Testis (tissue), 3 donors: ENCODE data around the gene LRP2. TPM values are rescaled to one million over a fixed set of nuclear protein-coding genes. Genes with fewer than 3 reads are reported as not detected.

Source experiments
- DNase-seq: peaks from one replicate; pipeline ENCODE4 v3.0.0-alpha.2; 2019
- H3K27ac ChIP-seq, 2 donors: fragments of 200-600 bp; sonication (generic); one replicate each; pipeline ENCODE4 v1.5.1; 2019
- H3K27me3 ChIP-seq: fragments of 200-600 bp; sonication (generic); one replicate; pipeline ENCODE4 v1.5.1; 2019
- H3K36me3 ChIP-seq: fragments of 200-600 bp; sonication (generic); one replicate; pipeline ENCODE4 v1.5.1; 2017; ENCODE audit warnings: low read depth; ENCODE audit errors: missing control alignments
- H3K4me1 ChIP-seq: fragments of 200-600 bp; sonication (generic); one replicate; pipeline ENCODE4 v1.5.1; 2019
- H3K4me3 ChIP-seq, 2 donors: fragments of 200-600 bp; sonication (generic); one replicate each; pipeline ENCODE4 v1.5.1; 2017 to 2019
- H3K9me3 ChIP-seq: fragments of 200-600 bp; sonication (generic); one replicate; pipeline ENCODE4 v1.5.1; 2017
- POLR2A ChIP-seq: fragments of 450-650 bp; IDR thresholded peaks from one replicate; pipeline ENCODE4 v1.6.1; 2017; ENCODE audit warnings: antibody characterized with exemption, mild to moderate bottlenecking, moderate library complexity
- WGBS, 2 donors: methylation state at CpG; one replicate each; pipeline ENCODE4 v1.1.5; 2018; 5-methylcytosine and 5-hydroxymethylcytosine counted together
- intact Hi-C: fragments of 100-400 bp; cut with DNase I; formaldehyde crosslinking; loops from one replicate; pipeline ENCODE4 v1.15.1; 2023; ENCODE audit warnings: low total_unique reads
- polyA plus RNA-seq: library from polyadenylated mRNA; stranded (reverse); fragments of 350-450 nt; fragmentation: Illumina TruSeq; extraction: RNeasy Lipid Tissue Mini Kit (QIAGEN cat#74804); gene quantifications from one replicate; pipeline ENCODE4 v1.2.3, GENCODE V29; 2014; ENCODE audit warnings: low read depth, low replicate concordance; ENCODE audit not compliant: insufficient read depth
- total RNA-seq, 2 donors: library from RNA; depleted of rRNA; stranded (reverse); fragments of >200 nt; gene quantifications; one replicate each; pipeline ENCODE4 v1.2.3, GENCODE V29; 2016
- TF ChIP-seq, protein P1 (sequence below), 3 experiments: fragments of 450-650 bp in 2 of 3; fragments of 200-600 bp in 1 of 3; sonication (generic) in 1 of 3; IDR thresholded peaks; one replicate each; pipeline ENCODE4 v1.5.1; 2016 to 2019; ENCODE audit warnings: antibody characterized with exemption in 3 of 3, mild to moderate bottlenecking in 2 of 3, moderate library complexity in 1 of 3

LRP2 gene
- total and polyA plus RNA-seq, 3 donors from 2014 or later, result 3.0 to 9.3 (median 4.1) TPM

DNA sequence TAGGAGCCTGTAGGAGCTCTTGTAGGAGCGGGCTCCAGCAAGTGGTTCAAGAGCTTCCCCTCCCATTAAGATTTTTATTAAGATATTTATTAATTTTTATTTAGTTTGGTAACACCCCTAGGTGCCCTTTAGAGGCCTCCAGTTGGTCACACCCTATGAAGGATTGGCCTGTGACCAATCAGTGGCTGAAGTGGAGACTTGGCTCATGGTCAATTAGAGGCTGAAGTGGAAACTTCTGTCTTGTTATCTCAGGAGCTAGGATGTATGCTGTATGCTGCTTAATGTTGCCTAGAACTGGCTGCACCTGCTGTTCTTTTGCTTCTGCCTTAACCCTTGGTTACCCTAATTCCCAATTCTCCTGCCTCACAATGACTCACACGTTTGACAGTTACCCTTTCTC, 244.3 kb downstream of the LRP2 start:
- no peak overlapping the region for H3K4me3 ChIP-seq
- WGBS, 2 donors, result 56 to 80% methylated on average over 2 of the region's 2 CpGs
- TF ChIP-seq, protein P1, sequence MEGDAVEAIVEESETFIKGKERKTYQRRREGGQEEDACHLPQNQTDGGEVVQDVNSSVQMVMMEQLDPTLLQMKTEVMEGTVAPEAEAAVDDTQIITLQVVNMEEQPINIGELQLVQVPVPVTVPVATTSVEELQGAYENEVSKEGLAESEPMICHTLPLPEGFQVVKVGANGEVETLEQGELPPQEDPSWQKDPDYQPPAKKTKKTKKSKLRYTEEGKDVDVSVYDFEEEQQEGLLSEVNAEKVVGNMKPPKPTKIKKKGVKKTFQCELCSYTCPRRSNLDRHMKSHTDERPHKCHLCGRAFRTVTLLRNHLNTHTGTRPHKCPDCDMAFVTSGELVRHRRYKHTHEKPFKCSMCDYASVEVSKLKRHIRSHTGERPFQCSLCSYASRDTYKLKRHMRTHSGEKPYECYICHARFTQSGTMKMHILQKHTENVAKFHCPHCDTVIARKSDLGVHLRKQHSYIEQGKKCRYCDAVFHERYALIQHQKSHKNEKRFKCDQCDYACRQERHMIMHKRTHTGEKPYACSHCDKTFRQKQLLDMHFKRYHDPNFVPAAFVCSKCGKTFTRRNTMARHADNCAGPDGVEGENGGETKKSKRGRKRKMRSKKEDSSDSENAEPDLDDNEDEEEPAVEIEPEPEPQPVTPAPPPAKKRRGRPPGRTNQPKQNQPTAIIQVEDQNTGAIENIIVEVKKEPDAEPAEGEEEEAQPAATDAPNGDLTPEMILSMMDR (IDR thresholded peaks at IDR 0.05), result no peak
- TF ChIP-seq POLR2A, result no peak
- no peaks in the 10 kb centered on the region for H3K9me3 ChIP-seq
- H3K27ac ChIP-seq, result peak overlapping the region; percentile 24 to 51
- peak; percentile 34 for DNase-seq
- H3K36me3 ChIP-seq, result no peaks in the 10 kb centered on the region
- no peaks in the 10 kb centered on the region for H3K27me3 ChIP-seq
- intact Hi-C loops, result no loop called here
- H3K4me1 ChIP-seq, result peaks cover 31% of the 10 kb centered on the region

DNA sequence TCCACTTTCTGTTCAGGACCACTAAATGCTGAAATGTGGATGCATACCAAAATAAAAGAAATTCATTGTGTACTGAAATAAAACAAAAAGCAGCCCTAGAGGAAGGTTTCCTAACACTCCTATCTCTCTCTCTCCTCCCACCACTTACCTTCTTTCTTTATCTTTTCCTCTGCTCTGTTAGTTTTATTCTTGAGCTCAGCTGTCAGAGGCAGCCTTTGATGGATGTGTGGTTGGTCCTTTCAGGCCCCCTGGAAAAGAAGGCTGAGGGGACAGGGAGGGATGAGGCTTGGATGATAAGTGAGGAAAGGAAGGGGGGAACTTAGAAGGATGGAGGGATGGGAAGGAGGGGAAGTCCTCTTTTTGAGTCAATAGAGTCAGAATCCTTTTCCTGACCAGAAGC, 245.3 kb downstream of the LRP2 start:
- intact Hi-C loops, result no loop called here
- DNase-seq, result no peak
- no peak for TF ChIP-seq POLR2A
- TF ChIP-seq, protein P1 (IDR thresholded peaks at IDR 0.05), result no peak
- no peak overlapping the region for H3K4me3 ChIP-seq
- peaks cover 31% of the 10 kb centered on the region for H3K4me1 ChIP-seq
- H3K36me3 ChIP-seq, result no peaks in the 10 kb centered on the region
- no peaks in the 10 kb centered on the region for H3K9me3 ChIP-seq
- H3K27me3 ChIP-seq, result no peaks in the 10 kb centered on the region
- H3K27ac ChIP-seq, result no peak overlapping the region

DNA sequence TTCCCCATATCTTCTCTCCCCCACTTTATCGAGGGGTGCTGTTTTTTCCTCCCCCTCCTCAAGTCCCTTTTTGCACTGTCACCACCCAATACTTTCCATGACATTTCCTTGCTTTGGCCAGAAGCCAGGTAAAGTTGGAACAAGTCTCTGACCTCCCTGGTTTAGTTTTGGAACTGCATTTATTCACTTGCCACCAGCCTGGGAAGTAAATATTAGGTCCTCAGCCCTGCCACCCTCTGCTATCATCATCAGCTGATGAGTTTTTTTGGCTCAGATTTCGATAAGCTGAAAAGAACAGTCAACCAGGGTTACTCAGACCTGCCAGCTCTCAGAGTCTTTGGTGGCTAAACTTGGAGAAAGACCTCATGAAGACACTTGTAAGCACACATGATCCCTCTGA, 246.0 kb downstream of the LRP2 start:
- no peaks in the 10 kb centered on the region for H3K9me3 ChIP-seq
- intact Hi-C loops, result no loop called here
- TF ChIP-seq, protein P1 (IDR thresholded peaks at IDR 0.05), result no peak
- TF ChIP-seq POLR2A, result no peak
- WGBS, 2 donors, result 45 to 48% methylated on average over 2 of the region's 2 CpGs
- H3K27ac ChIP-seq, result no peak overlapping the region
- H3K27me3 ChIP-seq, result no peaks in the 10 kb centered on the region
- no peaks in the 10 kb centered on the region for H3K36me3 ChIP-seq
- peaks cover 31% of the 10 kb centered on the region for H3K4me1 ChIP-seq
- no peak for DNase-seq
- H3K4me3 ChIP-seq, result no peak overlapping the region

DNA sequence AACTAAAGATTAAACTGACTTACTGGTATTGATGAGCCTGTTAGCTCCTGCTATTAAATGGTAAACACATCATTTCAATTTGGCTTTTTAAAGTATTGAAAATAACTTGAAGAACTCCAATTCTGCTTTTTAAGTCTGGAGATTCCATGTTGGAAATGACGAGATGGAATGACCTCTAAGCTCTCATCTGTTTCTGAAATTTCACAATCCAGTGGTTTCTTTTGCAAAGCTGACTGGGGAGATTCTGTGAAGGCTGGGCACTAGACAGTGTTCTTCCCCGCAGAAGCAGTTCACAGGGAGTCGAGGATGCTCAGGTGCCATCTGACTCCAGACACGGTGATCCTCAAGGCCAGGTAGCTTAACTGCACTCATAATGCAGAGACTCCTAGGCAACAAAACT, 248.3 kb downstream of the LRP2 start:
- no peaks in the 10 kb centered on the region for H3K36me3 ChIP-seq
- no peak overlapping the region for H3K27ac ChIP-seq
- intact Hi-C loops, result no loop called here
- H3K9me3 ChIP-seq, result no peaks in the 10 kb centered on the region
- TF ChIP-seq POLR2A, result no peak
- TF ChIP-seq, protein P1 (IDR thresholded peaks at IDR 0.05), result no peak
- H3K4me3 ChIP-seq, result no peak overlapping the region
- WGBS, 2 donors, result 92 to 93% methylated on average over 4 of the region's 4 CpGs
- H3K27me3 ChIP-seq, result no peaks in the 10 kb centered on the region
- peaks cover 24% of the 10 kb centered on the region for H3K4me1 ChIP-seq
- no peak for DNase-seq

DNA sequence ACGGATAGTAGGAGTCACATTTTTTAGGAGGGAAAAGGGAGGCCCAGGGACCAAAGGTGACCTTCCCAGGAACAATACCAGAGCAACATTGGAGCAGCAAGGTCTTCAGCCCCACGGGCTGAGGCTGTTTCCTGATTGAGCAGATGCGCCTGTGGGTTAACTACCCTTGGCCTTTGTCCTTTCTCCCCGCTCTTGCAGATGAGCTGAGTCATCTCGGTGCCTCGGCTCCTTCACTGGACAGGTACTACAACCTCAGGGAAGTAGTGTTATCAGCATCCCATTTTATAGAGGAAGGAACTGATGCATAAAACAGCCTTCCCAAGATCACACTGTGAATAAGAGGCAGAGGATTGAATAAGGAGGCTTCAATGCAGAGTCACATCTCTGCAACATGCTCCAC, 249.5 kb downstream of the LRP2 start:
- 83 to 93% methylated on average over 6 of the region's 6 CpGs for WGBS, 2 donors

More for the DNA sequence above, 249.5 kb downstream of the LRP2 start:
- intact Hi-C loops, result no loop called here
- TF ChIP-seq, protein P1 (IDR thresholded peaks at IDR 0.05), result no peak
- TF ChIP-seq POLR2A, result no peak
- Histone ChIP-seq H3K9me3 (no peaks in the 10 kb centered on the region), H3K4me3 (no peak overlapping the region), H3K4me1 (peaks cover 12% of the 10 kb centered on the region), H3K27me3 (no peaks in the 10 kb centered on the region), H3K27ac (no peak overlapping the region), H3K36me3 (no peaks in the 10 kb centered on the region)
- DNase-seq, result no peak
